ENCODE data around the gene DHFR. TPM values are rescaled to one million over a fixed set of nuclear protein-coding genes. Genes with fewer than 3 reads are reported as not detected.

DHFR gene
- total RNA-seq, 1 donor from 2014 or later, result 14.4 TPM

- no peak overlapping the region for H3K4me3 Mint-ChIP-seq (ENCODE audit: unreplicated experiment)
- H3K27ac Mint-ChIP-seq (ENCODE audit: unreplicated experiment), result no peak overlapping the region
- no peak overlapping the region for H2AFZ ChIP-seq (ENCODE audit: low read depth, low read length)
- peaks cover 21% of the 10 kb centered on the region for H3K36me3 Mint-ChIP-seq (ENCODE audit: low read depth, unreplicated experiment)
- no peaks in the 10 kb centered on the region for H3K9me3 ChIP-seq (ENCODE audit: insufficient read depth, low read depth, low read length)
- no peaks in the 10 kb centered on the region for H4K20me1 ChIP-seq (ENCODE audit: insufficient read depth, low read length)
- no peaks in the 10 kb centered on the region for H3K4me1 Mint-ChIP-seq (ENCODE audit: low read depth, unreplicated experiment)
- H3K4me2 ChIP-seq (ENCODE audit: low read length), result no peak overlapping the region
- H3K4me3 ChIP-seq (ENCODE audit: insufficient read depth, low read depth, low read length), result no peak overlapping the region
- H3K9me3 Mint-ChIP-seq (ENCODE audit: unreplicated experiment), result no peaks in the 10 kb centered on the region
- H3K36me3 ChIP-seq (ENCODE audit: insufficient read depth, low read length), result peaks cover 8% of the 10 kb centered on the region
- no peak overlapping the region for H3K9ac ChIP-seq (ENCODE audit: low read length)
- TF ChIP-seq, protein P1, sequence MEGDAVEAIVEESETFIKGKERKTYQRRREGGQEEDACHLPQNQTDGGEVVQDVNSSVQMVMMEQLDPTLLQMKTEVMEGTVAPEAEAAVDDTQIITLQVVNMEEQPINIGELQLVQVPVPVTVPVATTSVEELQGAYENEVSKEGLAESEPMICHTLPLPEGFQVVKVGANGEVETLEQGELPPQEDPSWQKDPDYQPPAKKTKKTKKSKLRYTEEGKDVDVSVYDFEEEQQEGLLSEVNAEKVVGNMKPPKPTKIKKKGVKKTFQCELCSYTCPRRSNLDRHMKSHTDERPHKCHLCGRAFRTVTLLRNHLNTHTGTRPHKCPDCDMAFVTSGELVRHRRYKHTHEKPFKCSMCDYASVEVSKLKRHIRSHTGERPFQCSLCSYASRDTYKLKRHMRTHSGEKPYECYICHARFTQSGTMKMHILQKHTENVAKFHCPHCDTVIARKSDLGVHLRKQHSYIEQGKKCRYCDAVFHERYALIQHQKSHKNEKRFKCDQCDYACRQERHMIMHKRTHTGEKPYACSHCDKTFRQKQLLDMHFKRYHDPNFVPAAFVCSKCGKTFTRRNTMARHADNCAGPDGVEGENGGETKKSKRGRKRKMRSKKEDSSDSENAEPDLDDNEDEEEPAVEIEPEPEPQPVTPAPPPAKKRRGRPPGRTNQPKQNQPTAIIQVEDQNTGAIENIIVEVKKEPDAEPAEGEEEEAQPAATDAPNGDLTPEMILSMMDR (IDR thresholded peaks at IDR 0.05; ENCODE audit: insufficient read depth, low read depth, low read length), result no peak
- TF ChIP-seq EZH2 (IDR thresholded peaks at IDR 0.05; ENCODE audit: insufficient read depth, low read length), result no peak
- no peaks in the 10 kb centered on the region for H3K79me2 ChIP-seq (ENCODE audit: insufficient read depth, low read length)
- no peaks in the 10 kb centered on the region for H3K27me3 Mint-ChIP-seq (ENCODE audit: low read depth, unreplicated experiment)
- FAIRE-seq, result no peak
- no peak overlapping the region for H3K27ac ChIP-seq (ENCODE audit: low read depth, low read length)
- H3K27me3 ChIP-seq (ENCODE audit: insufficient read depth, low read length), result no peaks in the 10 kb centered on the region
- no peak for DNase-seq (ENCODE audit: low read depth)
- H3K4me1 ChIP-seq (ENCODE audit: insufficient read depth, low read length), result no peaks in the 10 kb centered on the region
Measured at GRCh38 chr5:80644900-80645299, 9.9 kb downstream of the DHFR start.

- Histone ChIP-seq H4K20me1 (ENCODE audit: insufficient read depth, low read length) (no peaks in the 10 kb centered on the region), H2AFZ (ENCODE audit: low read depth, low read length) (no peak overlapping the region), H3K27ac (ENCODE audit: low read depth, low read length) (no peak overlapping the region), H3K4me1 (ENCODE audit: insufficient read depth, low read length) (no peaks in the 10 kb centered on the region), H3K79me2 (ENCODE audit: insufficient read depth, low read length) (no peaks in the 10 kb centered on the region), H3K9me3 (ENCODE audit: insufficient read depth, low read depth, low read length) (no peaks in the 10 kb centered on the region), H3K4me2 (ENCODE audit: low read length) (no peak overlapping the region), H3K9ac (ENCODE audit: low read length) (no peak overlapping the region), H3K36me3 (ENCODE audit: insufficient read depth, low read length) (peaks cover 6% of the 10 kb centered on the region), H3K27me3 (ENCODE audit: insufficient read depth, low read length) (no peaks in the 10 kb centered on the region), H3K4me3 (ENCODE audit: insufficient read depth, low read depth, low read length) (no peak overlapping the region)
- Mint-ChIP-seq H3K27ac (ENCODE audit: unreplicated experiment) (no peak overlapping the region), H3K9me3 (ENCODE audit: unreplicated experiment) (no peaks in the 10 kb centered on the region), H3K4me3 (ENCODE audit: unreplicated experiment) (no peak overlapping the region), H3K4me1 (ENCODE audit: low read depth, unreplicated experiment) (no peaks in the 10 kb centered on the region), H3K27me3 (ENCODE audit: low read depth, unreplicated experiment) (no peaks in the 10 kb centered on the region), H3K36me3 (ENCODE audit: low read depth, unreplicated experiment) (peaks cover 19% of the 10 kb centered on the region)
- no peak for TF ChIP-seq EZH2 (IDR thresholded peaks at IDR 0.05; ENCODE audit: insufficient read depth, low read length)
- TF ChIP-seq, protein P1 (IDR thresholded peaks at IDR 0.05; ENCODE audit: insufficient read depth, low read depth, low read length), result no peak
- DNase-seq (ENCODE audit: low read depth) (no peak), FAIRE-seq (no peak)
Measured at GRCh38 chr5:80641353-80641752, 13.4 kb downstream of the DHFR start.

- DNase-seq (ENCODE audit: low read depth), result no peak
- Mint-ChIP-seq H3K4me3 (ENCODE audit: unreplicated experiment) (no peak overlapping the region), H3K27ac (ENCODE audit: unreplicated experiment) (no peak overlapping the region), H3K9me3 (ENCODE audit: unreplicated experiment) (no peaks in the 10 kb centered on the region), H3K27me3 (ENCODE audit: low read depth, unreplicated experiment) (no peaks in the 10 kb centered on the region), H3K36me3 (ENCODE audit: low read depth, unreplicated experiment) (no peaks in the 10 kb centered on the region), H3K4me1 (ENCODE audit: low read depth, unreplicated experiment) (no peaks in the 10 kb centered on the region)
- Histone ChIP-seq H3K79me2 (ENCODE audit: insufficient read depth, low read length) (no peaks in the 10 kb centered on the region), H3K9ac (ENCODE audit: low read length) (no peak overlapping the region), H2AFZ (ENCODE audit: low read depth, low read length) (no peak overlapping the region), H4K20me1 (ENCODE audit: insufficient read depth, low read length) (no peaks in the 10 kb centered on the region), H3K9me3 (ENCODE audit: insufficient read depth, low read depth, low read length) (no peaks in the 10 kb centered on the region), H3K4me1 (ENCODE audit: insufficient read depth, low read length) (no peaks in the 10 kb centered on the region), H3K4me3 (ENCODE audit: insufficient read depth, low read depth, low read length) (no peak overlapping the region), H3K27me3 (ENCODE audit: insufficient read depth, low read length) (no peaks in the 10 kb centered on the region), H3K27ac (ENCODE audit: low read depth, low read length) (no peak overlapping the region), H3K4me2 (ENCODE audit: low read length) (no peak overlapping the region), H3K36me3 (ENCODE audit: insufficient read depth, low read length) (peaks cover 2% of the 10 kb centered on the region)
- no peak for FAIRE-seq
- TF ChIP-seq, protein P1 (IDR thresholded peaks at IDR 0.05; ENCODE audit: insufficient read depth, low read depth, low read length), result no peak
- no peak for TF ChIP-seq EZH2 (IDR thresholded peaks at IDR 0.05; ENCODE audit: insufficient read depth, low read length)
Measured at GRCh38 chr5:80634193-80634592, 20.6 kb downstream of the DHFR start.

Data from astrocyte (in vitro differentiated cells and primary cell).